Suppressor macrophage treated with lipopolysaccharide for 4 hours (primary cell): Measurements from ENCODE around the gene IQSEC1.

Experiments
- DNase-seq: peaks from one replicate; pipeline ENCODE4 v3.0.0-alpha.2; 2020

Gene IQSEC1

GRCh38 chr3:13013994-13014754 is 59.1 kb downstream of the IQSEC1 start:
- peak; percentile 83 for DNase-seq

GRCh38 chr3:13013566-13013965 is 59.7 kb downstream of the IQSEC1 start:
- DNase-seq: peak; percentile 63

- peak; percentile 84 for DNase-seq
Observed at GRCh38 chr3:13013151-13013561, 60.1 kb downstream of the IQSEC1 start.

- peak; percentile 99 for DNase-seq
Observed at GRCh38 chr3:13012221-13012691, 61.0 kb downstream of the IQSEC1 start.

- peak; percentile 92 for DNase-seq
Observed at GRCh38 chr3:13011573-13012220, 61.5 kb downstream of the IQSEC1 start.

GRCh38 chr3:13010780-13011572 is 62.3 kb downstream of the IQSEC1 start:
- DNase-seq: no peak

GRCh38 chr3:13009946-13010315 is 63.3 kb downstream of the IQSEC1 start:
- peak; percentile 33 for DNase-seq

GRCh38 chr3:13009132-13009945 is 63.9 kb downstream of the IQSEC1 start:
- peak; percentile 98 for DNase-seq

- DNase-seq: no peak
Observed at GRCh38 chr3:13008155-13008995, 64.9 kb downstream of the IQSEC1 start.

- no peak for DNase-seq
Observed at GRCh38 chr3:13007251-13007941, 65.8 kb downstream of the IQSEC1 start.

GRCh38 chr3:13006216-13006990 is 66.8 kb downstream of the IQSEC1 start:
- no peak for DNase-seq

GRCh38 chr3:13005301-13005700 is 67.9 kb downstream of the IQSEC1 start:
- no peak for DNase-seq

GRCh38 chr3:13004376-13004775 is 68.9 kb downstream of the IQSEC1 start:
- DNase-seq: peak; percentile 78

GRCh38 chr3:13003608-13004007 is 69.6 kb downstream of the IQSEC1 start:
- peak; percentile 46 for DNase-seq

- DNase-seq: peak; percentile 71
Observed at GRCh38 chr3:13002398-13003124, 70.7 kb downstream of the IQSEC1 start.

- peak; percentile 99 for DNase-seq
Observed at GRCh38 chr3:12999147-13000140, 73.8 kb downstream of the IQSEC1 start.

GRCh38 chr3:12998648-12999047 is 74.6 kb downstream of the IQSEC1 start:
- peak; percentile 26 for DNase-seq

GRCh38 chr3:12997387-12997786 is 75.8 kb downstream of the IQSEC1 start:
- DNase-seq: no peak
